Activated naive CD8-positive, alpha-beta T cell treated with anti-CD3 and anti-CD28 coated beads for 36 hours (primary cell): Measurements from ENCODE around the gene FAM131C. TPM values are rescaled to one million over a fixed set of nuclear protein-coding genes. Genes with fewer than 3 reads are reported as not detected.
"Not testable (repeated sequence)": the region's sequence is repeated elsewhere in the genome, so short reads cannot be mapped to it uniquely, and the experiment has no call there.

Experiments
- DNase-seq: peaks from one replicate; pipeline ENCODE4 v3.0.0; 2021
- H3K27ac Mint-ChIP-seq: one replicate; pipeline ENCODE4 v1.8.0; 2022; ENCODE audit warnings: mild to moderate bottlenecking, moderate library complexity, mixed read lengths
- H3K27me3 Mint-ChIP-seq: one replicate; pipeline ENCODE4 v1.8.0; 2022; ENCODE audit warnings: mild to moderate bottlenecking, mixed read lengths
- H3K36me3 Mint-ChIP-seq: one replicate; pipeline ENCODE4 v1.8.0; 2021; ENCODE audit warnings: mild to moderate bottlenecking, mixed read lengths
- H3K4me1 Mint-ChIP-seq: one replicate; pipeline ENCODE4 v1.8.0; 2021; ENCODE audit warnings: mixed read lengths
- H3K4me3 Mint-ChIP-seq: one replicate; pipeline ENCODE4 v1.8.0; 2022; ENCODE audit warnings: mild to moderate bottlenecking, moderate library complexity, mixed read lengths
- H3K9me3 Mint-ChIP-seq: one replicate; pipeline ENCODE4 v1.8.0; 2022; ENCODE audit warnings: mixed read lengths
- total RNA-seq, 2 experiments: library from RNA; stranded (reverse); gene quantifications; one replicate each; pipeline ENCODE4 v1.2.3, GENCODE V29; 2021

Gene FAM131C
- total RNA-seq, 2 experiments from 2014 or later, result 0.34 to 0.45 TPM

DNA sequence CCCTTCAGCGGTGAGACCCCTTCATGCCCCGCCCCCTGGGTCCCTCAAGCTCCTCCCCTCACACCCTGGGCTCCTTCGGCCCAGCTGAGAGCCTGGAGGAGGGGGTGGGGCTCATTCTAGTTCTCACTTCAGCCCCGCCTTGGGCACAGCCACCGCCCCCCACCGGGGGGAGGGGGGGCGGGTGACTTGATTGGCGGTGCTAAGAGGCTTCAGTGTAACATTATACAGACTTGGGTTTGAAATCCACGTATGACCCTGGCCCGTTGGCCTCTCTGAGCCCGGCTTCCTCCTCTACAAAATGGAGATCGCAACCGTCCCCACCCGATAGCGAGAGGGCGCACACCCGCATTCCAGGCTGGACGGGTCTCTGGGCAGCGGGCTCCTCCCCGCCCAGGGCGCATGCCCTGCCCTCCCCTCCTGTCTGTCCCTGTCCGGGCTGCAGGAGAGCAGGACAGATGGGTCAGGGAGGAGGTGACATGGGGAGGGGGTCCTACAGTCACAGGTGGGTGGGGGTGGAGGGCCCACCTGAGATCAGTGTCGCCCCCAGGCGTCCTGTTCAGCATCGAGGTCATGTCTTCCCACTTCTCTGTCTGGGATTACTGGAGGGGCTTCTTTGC lies 24.8 kb downstream of the FAM131C start:
- Mint-ChIP-seq H3K4me1 (no peaks in the 10 kb centered on the region), H3K27ac (no peak overlapping the region), H3K4me3 (peak overlapping the region; percentile 42), H3K36me3 (no peaks in the 10 kb centered on the region), H3K9me3 (no peaks in the 10 kb centered on the region), H3K27me3 (peaks cover 21% of the 10 kb centered on the region)
- DNase-seq, result peak; percentile 55

DNA sequence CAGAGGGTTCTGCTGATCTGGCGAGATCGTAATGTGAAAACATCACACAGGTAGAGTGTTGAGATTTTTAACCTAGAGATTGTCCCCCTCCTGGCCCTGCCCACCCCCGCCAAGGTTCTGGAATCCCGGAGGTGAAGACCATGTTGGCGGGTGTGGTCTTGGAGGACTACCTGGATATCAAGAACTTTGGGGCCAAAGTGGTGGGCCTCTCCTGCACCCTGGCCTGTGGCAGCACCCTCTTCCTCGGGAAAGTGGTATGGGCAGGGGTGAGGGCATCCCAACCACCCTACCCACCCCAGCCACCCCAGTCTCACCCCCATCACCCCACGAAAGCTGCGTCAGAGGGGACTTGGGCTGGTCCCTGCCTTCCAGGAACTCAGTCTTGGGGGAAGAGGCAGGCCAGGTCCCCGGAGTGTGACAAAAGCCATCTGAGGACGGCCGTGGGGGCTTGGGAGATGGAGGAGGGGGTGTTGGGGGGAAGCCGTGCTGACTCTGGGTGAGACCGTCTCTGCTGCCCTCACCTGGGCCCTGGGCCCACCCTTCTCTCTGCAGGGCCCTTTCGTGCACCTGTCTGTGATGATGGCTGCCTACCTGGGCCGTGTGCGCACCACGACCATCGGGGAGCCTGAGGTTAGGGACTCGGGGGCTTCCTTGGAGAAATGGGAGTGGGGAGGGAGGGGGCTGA lies 25.5 kb downstream of the FAM131C start:
- peaks cover 21% of the 10 kb centered on the region for H3K27me3 Mint-ChIP-seq
- no peak overlapping the region for H3K27ac Mint-ChIP-seq
- H3K36me3 Mint-ChIP-seq, result no peaks in the 10 kb centered on the region
- no peak for DNase-seq
- H3K9me3 Mint-ChIP-seq, result no peaks in the 10 kb centered on the region
- H3K4me3 Mint-ChIP-seq, result no peak overlapping the region
- no peaks in the 10 kb centered on the region for H3K4me1 Mint-ChIP-seq

DNA sequence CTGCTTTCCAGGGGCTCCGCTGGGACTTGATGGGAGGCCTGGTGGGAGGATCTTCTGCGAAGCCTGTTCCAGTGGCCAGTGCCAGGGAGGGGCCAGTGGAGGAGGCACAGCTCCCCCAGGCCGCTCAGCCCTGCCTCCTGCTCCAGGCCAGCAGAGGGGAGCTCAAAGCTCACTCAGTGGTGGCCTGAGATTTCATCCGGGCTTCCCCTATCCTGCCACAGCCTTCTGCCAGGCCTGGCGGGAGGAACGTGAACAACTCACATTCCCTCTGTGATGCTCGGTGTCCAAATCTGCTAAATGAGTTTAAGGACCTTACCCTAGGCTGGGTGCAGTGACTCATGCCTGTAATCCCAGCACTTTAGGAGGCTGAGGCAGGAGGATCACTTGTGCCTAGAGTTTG lies 26.6 kb downstream of the FAM131C start:
- Mint-ChIP-seq H3K9me3 (no peaks in the 10 kb centered on the region), H3K36me3 (no peaks in the 10 kb centered on the region), H3K27me3 (peaks cover 21% of the 10 kb centered on the region), H3K4me3 (no peak overlapping the region), H3K4me1 (no peaks in the 10 kb centered on the region), H3K27ac (no peak overlapping the region)
- DNase-seq, result no peak

DNA sequence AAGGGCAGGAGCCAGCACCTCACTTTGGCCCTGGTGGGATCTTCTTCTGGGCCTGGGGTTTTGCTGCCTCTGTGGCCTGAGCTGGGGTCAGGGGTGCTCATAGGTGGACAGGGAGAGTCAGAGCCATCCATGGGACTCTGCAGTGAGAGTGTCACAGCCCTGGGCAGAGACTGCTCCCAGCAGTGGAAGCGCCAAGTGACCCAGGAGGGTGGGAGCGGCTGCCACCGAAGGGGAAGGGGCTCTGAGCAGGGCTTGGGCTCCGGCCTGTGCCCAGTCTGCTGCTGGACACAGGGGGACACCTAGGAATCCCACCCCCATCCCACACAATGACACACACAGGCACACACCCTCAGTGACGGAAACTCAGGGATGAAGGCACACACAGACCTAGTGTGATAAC lies 29.5 kb downstream of the FAM131C start:
- DNase-seq, result no peak
- no peak overlapping the region for H3K27ac Mint-ChIP-seq
- no peaks in the 10 kb centered on the region for H3K36me3 Mint-ChIP-seq
- no peaks in the 10 kb centered on the region for H3K9me3 Mint-ChIP-seq
- H3K4me3 Mint-ChIP-seq, result no peak overlapping the region
- H3K4me1 Mint-ChIP-seq, result no peaks in the 10 kb centered on the region
- peaks cover 4% of the 10 kb centered on the region for H3K27me3 Mint-ChIP-seq

DNA sequence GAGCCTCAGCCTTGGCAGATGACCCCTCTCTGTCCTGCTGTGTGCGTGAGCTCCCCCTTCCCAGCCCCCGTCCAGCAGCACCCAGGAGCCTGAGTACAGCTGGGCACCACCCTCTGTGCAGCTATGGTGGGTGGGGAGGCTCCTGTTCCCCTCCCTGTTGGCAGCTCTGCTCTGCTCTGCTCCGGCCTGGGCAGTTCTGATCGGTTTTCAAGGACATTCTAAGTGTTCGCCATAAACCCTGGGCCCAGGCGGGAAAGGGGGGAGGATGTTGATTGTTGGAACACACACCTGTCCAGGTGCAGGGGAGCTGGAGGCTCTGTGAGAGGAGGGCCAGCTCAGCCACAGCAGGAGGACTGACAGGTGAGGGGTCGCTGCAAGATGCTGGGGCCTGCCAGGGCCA lies 29.9 kb downstream of the FAM131C start, which contains the start of gene CLCNKB:
CLCNKB (plus strand) TSS at position 262 of the 400 bp plus-strand sequence. CDS start 711 bp downstream, outside the sequence.
- Mint-ChIP-seq H3K27ac (no peak within 1 kb of the TSS), H3K4me1 (no peaks in the 10 kb centered on the region)

DNA sequence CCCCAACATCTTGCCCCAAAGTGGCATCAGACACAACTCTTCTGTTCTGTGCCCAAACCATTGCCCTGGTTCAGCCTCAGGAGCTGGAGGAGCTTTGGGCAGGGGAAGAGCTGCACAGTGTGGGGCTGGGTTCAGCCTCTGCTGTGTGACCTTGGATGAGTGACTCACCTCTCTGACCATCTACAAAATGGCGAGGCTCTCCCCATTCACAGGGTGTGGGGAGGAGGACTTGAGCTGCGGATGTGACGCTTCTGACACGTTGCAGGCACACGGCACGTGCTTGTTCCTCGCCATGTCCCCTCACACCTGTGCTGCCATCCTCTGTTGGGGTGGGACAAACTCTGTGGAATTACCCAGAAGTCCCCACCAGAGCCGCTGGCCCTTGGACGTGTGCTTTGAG lies 30.8 kb downstream of the FAM131C start:
- H3K9me3 Mint-ChIP-seq, H3K4me3 Mint-ChIP-seq, H3K27ac Mint-ChIP-seq, H3K36me3 Mint-ChIP-seq, DNase-seq, H3K27me3 Mint-ChIP-seq, H3K4me1 Mint-ChIP-seq: not testable (repeated sequence)

More for the DNA sequence above, 29.9 kb downstream of the FAM131C start, which contains the start of gene CLCNKB:
- H3K36me3 Mint-ChIP-seq, result no peaks in the 10 kb centered on the region
- no peaks in the 10 kb centered on the region for H3K9me3 Mint-ChIP-seq
- no peak within 1 kb of the TSS for H3K4me3 Mint-ChIP-seq
- H3K27me3 Mint-ChIP-seq, result peaks cover 4% of the 10 kb centered on the region
- no peak for DNase-seq

DNA sequence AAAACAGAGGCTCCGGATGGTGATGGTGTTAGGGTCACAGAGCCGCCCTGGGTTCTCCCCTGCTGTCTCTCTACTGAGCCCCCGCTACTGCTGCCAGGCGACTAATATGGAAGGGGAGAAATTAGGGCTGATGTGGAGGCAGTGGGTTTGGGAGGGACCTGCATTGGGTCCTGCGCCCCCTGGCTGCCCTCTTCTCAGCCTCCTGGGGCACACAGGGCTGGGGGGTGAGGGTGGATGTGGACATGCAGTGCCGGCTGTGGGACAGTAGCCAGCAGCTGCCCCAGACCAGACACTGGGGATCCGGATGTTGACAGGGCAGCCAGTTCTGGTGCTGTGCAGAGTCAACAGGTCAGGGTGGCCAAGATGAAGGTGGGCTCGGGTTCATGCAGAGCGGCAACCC lies 31.4 kb downstream of the FAM131C start:
- no peak overlapping the region for H3K27ac Mint-ChIP-seq
- no peaks in the 10 kb centered on the region for H3K9me3 Mint-ChIP-seq
- H3K4me1 Mint-ChIP-seq, result no peaks in the 10 kb centered on the region
- H3K4me3 Mint-ChIP-seq, result no peak overlapping the region
- DNase-seq, result no peak
- H3K27me3 Mint-ChIP-seq, result no peaks in the 10 kb centered on the region
- H3K36me3 Mint-ChIP-seq, result no peaks in the 10 kb centered on the region

DNA sequence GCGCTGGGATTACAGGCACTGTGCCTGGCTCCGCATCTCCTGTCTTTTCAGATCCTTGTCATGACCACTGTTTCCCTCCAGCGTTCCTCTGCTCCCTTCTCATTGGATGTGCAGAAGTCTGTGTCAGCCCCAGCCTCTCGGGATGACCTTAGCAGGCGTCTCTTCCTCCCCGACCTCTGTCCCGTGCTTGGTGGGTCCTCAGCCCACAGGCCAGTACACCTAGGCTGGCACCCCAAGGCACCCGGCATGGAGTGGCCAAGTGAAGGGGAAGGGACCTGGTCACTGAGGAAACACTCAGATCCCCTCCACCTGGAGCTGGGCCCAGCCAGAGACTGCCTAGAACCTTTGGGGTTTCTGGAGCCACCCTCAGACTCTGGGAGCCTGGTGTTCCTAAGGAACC lies 32.3 kb downstream of the FAM131C start:
- no peak for DNase-seq
- H3K27ac Mint-ChIP-seq, result no peak overlapping the region
- no peaks in the 10 kb centered on the region for H3K4me1 Mint-ChIP-seq
- no peaks in the 10 kb centered on the region for H3K36me3 Mint-ChIP-seq
- H3K27me3 Mint-ChIP-seq, result no peaks in the 10 kb centered on the region
- no peaks in the 10 kb centered on the region for H3K9me3 Mint-ChIP-seq
- no peak overlapping the region for H3K4me3 Mint-ChIP-seq

DNA sequence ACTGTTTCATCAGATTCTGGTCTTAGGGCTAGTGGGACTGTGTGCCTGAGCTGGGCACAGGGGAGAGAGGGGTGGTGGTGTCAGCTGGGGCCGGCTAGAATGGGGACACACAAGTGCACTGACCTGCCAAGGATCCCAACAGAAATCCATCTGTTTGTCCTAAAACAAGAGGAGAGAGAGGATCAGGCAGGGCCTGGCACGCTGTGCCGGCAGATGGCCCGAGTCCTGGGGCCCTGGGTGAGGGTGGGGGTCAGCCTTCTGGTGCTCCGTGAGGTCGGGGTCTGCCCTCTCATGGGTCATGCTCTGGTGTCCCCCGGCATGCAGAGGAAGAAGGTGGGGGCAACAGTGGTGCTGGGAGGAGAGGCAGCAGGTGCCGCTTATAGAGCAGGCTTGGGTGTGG lies 33.6 kb downstream of the FAM131C start:
- not testable (repeated sequence) for H3K9me3 Mint-ChIP-seq, DNase-seq, H3K4me1 Mint-ChIP-seq, H3K27me3 Mint-ChIP-seq, H3K36me3 Mint-ChIP-seq, H3K27ac Mint-ChIP-seq, H3K4me3 Mint-ChIP-seq

DNA sequence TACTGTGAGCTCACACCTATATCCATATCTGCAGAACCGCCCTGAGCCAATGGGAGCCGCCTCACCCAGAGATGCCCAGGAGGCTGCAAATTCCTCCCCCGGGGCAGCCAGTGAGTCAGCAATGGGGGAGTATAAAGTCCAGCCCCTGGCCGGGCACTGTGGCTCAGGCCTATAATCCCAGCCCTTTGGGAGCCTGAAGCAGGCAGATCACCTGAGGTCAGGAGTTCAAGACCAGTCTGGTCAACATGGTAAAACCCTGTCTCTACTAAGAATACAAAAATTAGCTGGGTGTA lies 34.9 kb downstream of the FAM131C start:
- Mint-ChIP-seq H3K9me3 (no peaks in the 10 kb centered on the region), H3K36me3 (no peaks in the 10 kb centered on the region), H3K4me3 (no peak overlapping the region), H3K27ac (no peak overlapping the region), H3K27me3 (no peaks in the 10 kb centered on the region), H3K4me1 (no peaks in the 10 kb centered on the region)
- DNase-seq, result no peak

DNA sequence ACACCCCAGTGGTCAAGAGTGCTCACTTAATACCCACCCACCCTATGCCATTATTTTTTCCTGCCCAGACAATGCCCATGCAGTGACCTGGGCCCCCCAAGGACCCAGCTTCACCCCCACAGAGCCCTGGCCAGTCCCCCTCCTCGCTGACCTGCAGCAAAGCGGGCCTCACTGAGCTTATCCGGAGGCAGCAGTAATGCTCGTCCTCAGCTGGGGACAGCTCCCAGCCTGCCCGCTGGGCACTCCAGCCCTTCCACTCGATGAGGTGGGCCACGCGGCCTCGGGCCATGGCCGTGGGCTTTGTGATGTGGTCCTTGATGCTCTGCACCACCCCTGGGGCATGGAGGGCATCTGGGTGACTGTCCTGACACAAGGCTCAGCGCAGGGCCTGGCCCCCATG lies 37.0 kb downstream of the FAM131C start:
- not testable (repeated sequence) for H3K27ac Mint-ChIP-seq, H3K4me1 Mint-ChIP-seq, DNase-seq, H3K36me3 Mint-ChIP-seq, H3K27me3 Mint-ChIP-seq, H3K9me3 Mint-ChIP-seq, H3K4me3 Mint-ChIP-seq

DNA sequence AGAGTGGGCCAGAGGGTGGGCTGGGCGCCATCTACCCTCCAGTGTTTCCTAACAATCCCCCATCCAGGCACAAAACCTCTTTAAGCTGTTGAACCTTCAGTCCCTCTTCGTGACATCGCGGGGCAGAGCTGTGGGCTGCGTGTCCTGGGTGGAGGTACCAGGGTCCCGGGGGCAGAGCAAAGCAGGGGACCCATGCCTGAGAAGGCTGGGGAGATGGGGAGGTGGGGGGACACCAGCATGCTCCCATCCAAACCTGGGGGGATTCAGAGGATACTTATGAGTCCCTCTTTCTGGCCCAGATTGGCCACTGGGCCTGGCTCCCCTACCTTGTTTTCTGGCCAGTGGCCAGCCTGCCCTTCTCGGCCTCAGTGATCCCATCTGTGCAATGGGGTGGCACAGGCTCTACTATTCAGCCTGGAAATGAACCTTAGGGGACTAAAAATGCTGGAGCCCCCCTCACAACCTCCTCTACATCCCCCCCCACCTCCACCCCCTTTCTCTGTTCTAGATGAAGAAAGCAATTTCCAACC lies 40.3 kb downstream of the FAM131C start:
- not testable (repeated sequence) for H3K4me1 Mint-ChIP-seq, H3K9me3 Mint-ChIP-seq, H3K36me3 Mint-ChIP-seq, H3K27ac Mint-ChIP-seq, DNase-seq, H3K4me3 Mint-ChIP-seq
- H3K27me3 Mint-ChIP-seq, result peaks cover 17% of the 10 kb centered on the region

DNA sequence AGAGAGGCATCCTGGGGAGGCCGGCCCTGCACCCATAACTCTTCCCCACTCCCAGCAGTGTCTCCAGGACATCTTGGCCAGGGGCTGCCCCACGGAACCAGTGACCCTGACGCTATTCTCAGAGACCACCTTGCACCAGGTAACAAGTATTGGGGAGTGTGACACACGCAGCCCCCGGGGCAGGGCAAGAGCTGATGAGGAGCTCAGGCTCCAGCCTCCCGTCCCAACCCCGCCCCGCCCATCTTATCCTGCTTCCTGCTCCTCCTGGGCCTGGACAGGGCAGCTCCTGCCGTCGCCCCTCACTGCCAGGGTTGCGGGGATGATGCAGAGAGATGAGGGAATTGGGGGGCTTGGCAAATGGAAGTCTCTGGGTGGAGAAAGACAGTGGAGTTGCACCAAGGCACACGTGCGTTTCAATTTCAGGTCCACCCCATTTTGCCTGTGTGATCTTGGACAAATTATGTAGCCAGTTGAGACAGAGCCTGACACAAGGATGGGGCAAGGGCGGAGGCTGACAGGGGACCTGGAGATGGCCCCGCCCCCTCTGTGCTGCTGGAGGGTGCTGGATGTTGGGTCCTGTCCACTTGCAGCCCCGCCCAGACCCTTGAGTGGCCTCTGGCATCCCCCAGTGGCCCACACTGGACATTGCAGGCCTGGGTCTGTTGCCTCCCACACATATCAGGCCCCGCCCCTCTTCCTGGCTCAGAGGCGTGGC lies 40.9 kb downstream of the FAM131C start:
- Mint-ChIP-seq H3K9me3 (no peaks in the 10 kb centered on the region), H3K36me3 (no peaks in the 10 kb centered on the region), H3K27ac (no peak overlapping the region), H3K4me1 (peaks cover 3% of the 10 kb centered on the region), H3K27me3 (peaks cover 23% of the 10 kb centered on the region), H3K4me3 (no peak overlapping the region)
- peak; percentile 76 for DNase-seq

DNA sequence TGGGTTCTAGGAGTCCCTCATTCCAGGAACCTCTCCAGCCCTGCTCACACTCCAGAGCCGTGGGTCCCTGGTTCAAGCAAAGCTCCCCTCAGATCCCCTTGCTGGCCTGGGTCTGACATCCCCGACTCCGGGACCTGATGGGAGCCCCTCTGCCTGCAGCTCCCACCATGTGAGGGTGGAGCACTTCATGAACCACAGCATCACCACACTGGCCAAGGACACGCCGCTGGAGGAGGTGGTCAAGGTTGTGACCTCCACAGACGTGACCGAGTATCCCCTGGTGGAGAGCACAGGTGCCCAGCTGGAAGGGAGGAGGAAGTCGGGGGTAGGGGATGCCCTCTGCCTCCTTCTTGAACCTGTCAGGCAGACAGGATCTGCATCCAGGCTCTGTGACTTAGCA lies 41.9 kb downstream of the FAM131C start:
- no peak overlapping the region for H3K4me3 Mint-ChIP-seq
- H3K27ac Mint-ChIP-seq, result no peak overlapping the region
- peaks cover 23% of the 10 kb centered on the region for H3K27me3 Mint-ChIP-seq
- peaks cover 3% of the 10 kb centered on the region for H3K4me1 Mint-ChIP-seq
- no peaks in the 10 kb centered on the region for H3K36me3 Mint-ChIP-seq
- DNase-seq, result no peak
- no peaks in the 10 kb centered on the region for H3K9me3 Mint-ChIP-seq

DNA sequence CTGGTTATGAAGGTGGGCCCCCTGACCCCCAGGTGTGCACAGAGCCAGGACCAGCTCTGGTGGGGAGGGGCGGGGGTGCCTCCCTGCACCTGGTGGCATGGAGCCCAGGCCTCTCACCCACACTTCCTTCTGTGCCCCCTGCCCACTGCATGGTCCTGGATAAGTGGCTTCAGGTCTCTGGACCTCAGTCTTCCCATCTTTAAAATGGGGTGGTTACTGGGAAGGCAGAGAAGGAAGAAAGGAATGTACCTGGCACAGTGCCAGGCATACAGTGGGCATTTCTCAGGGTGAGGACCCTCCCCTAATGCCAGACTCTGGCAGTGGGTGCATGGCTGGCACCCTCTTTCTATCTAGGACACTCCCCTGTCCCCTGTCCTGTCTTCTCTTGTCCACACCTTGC lies 44.2 kb downstream of the FAM131C start:
- no peak overlapping the region for H3K4me3 Mint-ChIP-seq
- peaks cover 23% of the 10 kb centered on the region for H3K27me3 Mint-ChIP-seq
- no peak overlapping the region for H3K27ac Mint-ChIP-seq
- H3K36me3 Mint-ChIP-seq, result no peaks in the 10 kb centered on the region
- no peak for DNase-seq
- no peaks in the 10 kb centered on the region for H3K9me3 Mint-ChIP-seq
- peaks cover 3% of the 10 kb centered on the region for H3K4me1 Mint-ChIP-seq

DNA sequence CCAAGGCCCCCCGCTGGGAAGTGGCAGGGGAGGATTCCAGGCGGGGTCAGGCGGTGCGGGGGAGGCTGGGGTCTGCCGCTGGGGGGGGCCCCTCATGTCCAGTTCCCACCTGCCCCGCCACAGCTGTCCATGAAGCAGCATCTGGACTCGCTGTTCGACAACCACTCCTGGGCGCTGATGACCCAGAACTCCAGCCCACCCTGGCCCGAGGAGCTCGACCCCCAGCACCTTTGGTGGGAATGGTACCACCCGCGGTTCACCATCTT lies 44.5 kb downstream of the FAM131C start:
- H3K9me3 Mint-ChIP-seq, H3K27ac Mint-ChIP-seq, H3K36me3 Mint-ChIP-seq, H3K4me3 Mint-ChIP-seq, DNase-seq, H3K4me1 Mint-ChIP-seq: not testable (repeated sequence)
- H3K27me3 Mint-ChIP-seq, result peaks cover 23% of the 10 kb centered on the region
